Neural cell (in vitro differentiated cells): ENCODE results near the gene OVCA2.

Experiments used
- POLR2AphosphoS5 ChIP-seq: IDR thresholded peaks from 2 replicates; pipeline ENCODE4 v1.6.1; 2012
- SMC3 ChIP-seq: fragments of 450-650 bp; conservative IDR thresholded peaks from 2 replicates; pipeline ENCODE4 v1.6.1; 2014; ENCODE audit warnings: antibody characterized with exemption, mild to moderate bottlenecking, moderate library complexity; ENCODE audit not compliant: poor library complexity
- TAF1 ChIP-seq: IDR thresholded peaks from 2 replicates; pipeline ENCODE4 v1.6.1; 2012; ENCODE audit warnings: low read depth
- TF ChIP-seq, protein P1 (sequence below): fragments of 450-650 bp; IDR thresholded peaks from 2 replicates; pipeline ENCODE4 v1.5.1; 2014; ENCODE audit warnings: antibody characterized with exemption, mild to moderate bottlenecking, moderate library complexity; ENCODE audit not compliant: poor library complexity, severe bottlenecking

DNA sequence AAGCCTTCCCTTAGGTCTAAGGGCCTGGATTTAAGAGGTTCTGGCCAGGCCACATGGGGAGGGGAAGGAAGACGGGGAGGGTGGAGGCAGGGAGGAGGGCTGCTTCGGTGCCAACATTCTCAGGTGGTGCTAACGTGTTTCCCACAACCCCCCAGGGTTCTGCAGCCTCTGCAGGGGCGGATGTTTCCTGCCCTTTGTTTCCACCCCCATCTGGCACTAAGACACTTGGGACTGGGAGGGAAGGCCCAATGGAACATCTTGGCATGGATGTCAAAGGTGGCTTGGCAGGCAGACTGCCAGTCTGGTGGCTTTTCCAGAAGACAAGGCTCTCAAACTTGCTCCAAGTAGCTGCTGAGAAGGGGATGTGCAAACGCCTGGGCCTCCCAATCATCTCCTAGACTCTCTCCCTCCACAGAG is 25.8 kb downstream of the OVCA2 start:
- TF ChIP-seq SMC3 (no peak), POLR2AphosphoS5 (no peak), TAF1 (no peak)
- TF ChIP-seq, protein P1, sequence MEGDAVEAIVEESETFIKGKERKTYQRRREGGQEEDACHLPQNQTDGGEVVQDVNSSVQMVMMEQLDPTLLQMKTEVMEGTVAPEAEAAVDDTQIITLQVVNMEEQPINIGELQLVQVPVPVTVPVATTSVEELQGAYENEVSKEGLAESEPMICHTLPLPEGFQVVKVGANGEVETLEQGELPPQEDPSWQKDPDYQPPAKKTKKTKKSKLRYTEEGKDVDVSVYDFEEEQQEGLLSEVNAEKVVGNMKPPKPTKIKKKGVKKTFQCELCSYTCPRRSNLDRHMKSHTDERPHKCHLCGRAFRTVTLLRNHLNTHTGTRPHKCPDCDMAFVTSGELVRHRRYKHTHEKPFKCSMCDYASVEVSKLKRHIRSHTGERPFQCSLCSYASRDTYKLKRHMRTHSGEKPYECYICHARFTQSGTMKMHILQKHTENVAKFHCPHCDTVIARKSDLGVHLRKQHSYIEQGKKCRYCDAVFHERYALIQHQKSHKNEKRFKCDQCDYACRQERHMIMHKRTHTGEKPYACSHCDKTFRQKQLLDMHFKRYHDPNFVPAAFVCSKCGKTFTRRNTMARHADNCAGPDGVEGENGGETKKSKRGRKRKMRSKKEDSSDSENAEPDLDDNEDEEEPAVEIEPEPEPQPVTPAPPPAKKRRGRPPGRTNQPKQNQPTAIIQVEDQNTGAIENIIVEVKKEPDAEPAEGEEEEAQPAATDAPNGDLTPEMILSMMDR, result no peak
